ENCODE results near the gene PLPPR1. TPM values are rescaled to one million over a fixed set of nuclear protein-coding genes. Genes with fewer than 3 reads are reported as not detected.

Gene PLPPR1
- total and polyA plus RNA-seq, 4 donors, result 1.2 to 26.3 (median 2.4) TPM

GRCh38 chr9:101191723-101192122 is 163.2 kb downstream of the PLPPR1 start:
- DNase-seq (ENCODE audit: low spot score), result no peak
- TF ChIP-seq HNF4G (IDR thresholded peaks at IDR 0.05) (no peak), TAF1 (conservative IDR thresholded peaks at IDR 0.05) (no peak), GABPA (IDR thresholded peaks at IDR 0.05 in 1 of 2, conservative IDR thresholded peaks at IDR 0.05 in 1 of 2) (no peak)
- H3K36me3 ChIP-seq (ENCODE audit: control insufficient read depth in 4 of 4, insufficient read depth in 3 of 4, low read depth in 1 of 4, low read length in 3 of 4), result peaks cover 0 to 2% (median 0%) of the 10 kb centered on the region in 4 donors
- H3K9ac ChIP-seq (ENCODE audit: low read depth in 1 of 2, low read length in 2 of 2), result no peak overlapping the region
- H3K27me3 ChIP-seq (ENCODE audit: control insufficient read depth in 4 of 4, insufficient read depth in 4 of 4, low read length in 3 of 4), result no peaks in the 10 kb centered on the region
- H3K27ac ChIP-seq (ENCODE audit: low read depth in 1 of 2, low read length in 2 of 2), result no peak overlapping the region
- no peaks in the 10 kb centered on the region for H3K9me3 ChIP-seq (ENCODE audit: control insufficient read depth in 4 of 4, low read length in 3 of 4)
- WGBS, result 81% methylated on average over 2 of the region's 2 CpGs
- H3K4me3 ChIP-seq (ENCODE audit: low read depth in 1 of 3, low read length in 3 of 3), result no peak overlapping the region
- H3K4me1 ChIP-seq (ENCODE audit: control insufficient read depth in 4 of 4, insufficient read depth in 4 of 4, low read length in 3 of 4), result no peaks in the 10 kb centered on the region

DNA sequence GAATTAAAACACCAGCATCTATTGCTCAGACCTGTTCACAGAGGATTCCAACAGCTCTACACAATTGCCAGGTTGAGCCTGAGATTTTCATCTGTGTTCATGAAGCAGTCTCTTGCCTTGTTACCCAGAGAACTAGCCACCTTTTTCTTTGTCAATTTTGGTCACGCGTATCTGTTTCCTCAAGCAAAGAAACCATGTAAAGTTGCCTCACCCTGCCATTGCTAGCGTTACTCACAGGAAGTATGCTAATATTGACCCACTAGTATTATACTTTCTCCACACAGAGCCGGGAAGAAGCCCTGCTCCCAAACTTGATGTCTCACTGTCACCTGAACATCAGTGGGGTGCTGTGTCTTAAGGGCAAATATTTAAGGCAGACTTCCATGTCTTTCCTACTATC is 168.5 kb downstream of the PLPPR1 start:
- H3K9ac ChIP-seq (ENCODE audit: low read depth in 1 of 2, low read length in 2 of 2), result no peak overlapping the region
- H3K36me3 ChIP-seq (ENCODE audit: control insufficient read depth in 4 of 4, insufficient read depth in 3 of 4, low read depth in 1 of 4, low read length in 3 of 4), result no peaks in the 10 kb centered on the region
- H3K27ac ChIP-seq (ENCODE audit: low read depth in 1 of 2, low read length in 2 of 2), result no peak overlapping the region
- H3K4me1 ChIP-seq (ENCODE audit: control insufficient read depth in 4 of 4, insufficient read depth in 4 of 4, low read length in 3 of 4), result peaks cover under 1 to 13% (median 3%) of the 10 kb centered on the region in 4 donors
- no peaks in the 10 kb centered on the region for H3K27me3 ChIP-seq (ENCODE audit: control insufficient read depth in 4 of 4, insufficient read depth in 4 of 4, low read length in 3 of 4)
- no peak for TF ChIP-seq RXRA (IDR thresholded peaks at IDR 0.05)
- TF ChIP-seq RAD21 (IDR thresholded peaks at IDR 0.05), result no peak
- no peak for TF ChIP-seq HNF4G (IDR thresholded peaks at IDR 0.05)
- TF ChIP-seq JUND (IDR thresholded peaks at IDR 0.05), result no peak
- TF ChIP-seq, protein P1, sequence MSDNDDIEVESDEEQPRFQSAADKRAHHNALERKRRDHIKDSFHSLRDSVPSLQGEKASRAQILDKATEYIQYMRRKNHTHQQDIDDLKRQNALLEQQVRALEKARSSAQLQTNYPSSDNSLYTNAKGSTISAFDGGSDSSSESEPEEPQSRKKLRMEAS (IDR thresholded peaks at IDR 0.05), result no peak
- TF ChIP-seq NR2F2 (IDR thresholded peaks at IDR 0.05), result no peak
- no peak for TF ChIP-seq FOXA2 (IDR thresholded peaks at IDR 0.05)
- TF ChIP-seq, protein P2, sequence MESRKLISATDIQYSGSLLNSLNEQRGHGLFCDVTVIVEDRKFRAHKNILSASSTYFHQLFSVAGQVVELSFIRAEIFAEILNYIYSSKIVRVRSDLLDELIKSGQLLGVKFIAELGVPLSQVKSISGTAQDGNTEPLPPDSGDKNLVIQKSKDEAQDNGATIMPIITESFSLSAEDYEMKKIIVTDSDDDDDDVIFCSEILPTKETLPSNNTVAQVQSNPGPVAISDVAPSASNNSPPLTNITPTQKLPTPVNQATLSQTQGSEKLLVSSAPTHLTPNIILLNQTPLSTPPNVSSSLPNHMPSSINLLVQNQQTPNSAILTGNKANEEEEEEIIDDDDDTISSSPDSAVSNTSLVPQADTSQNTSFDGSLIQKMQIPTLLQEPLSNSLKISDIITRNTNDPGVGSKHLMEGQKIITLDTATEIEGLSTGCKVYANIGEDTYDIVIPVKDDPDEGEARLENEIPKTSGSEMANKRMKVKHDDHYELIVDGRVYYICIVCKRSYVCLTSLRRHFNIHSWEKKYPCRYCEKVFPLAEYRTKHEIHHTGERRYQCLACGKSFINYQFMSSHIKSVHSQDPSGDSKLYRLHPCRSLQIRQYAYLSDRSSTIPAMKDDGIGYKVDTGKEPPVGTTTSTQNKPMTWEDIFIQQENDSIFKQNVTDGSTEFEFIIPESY (IDR thresholded peaks at IDR 0.05), result no peak
- no peak for TF ChIP-seq FOXA1 (IDR thresholded peaks at IDR 0.05)
- TF ChIP-seq CTCF (IDR thresholded peaks at IDR 0.05; ENCODE audit: low read depth, low read length, missing input control), result no peak
- TF ChIP-seq YY1 (IDR thresholded peaks at IDR 0.05), result no peak
- TF ChIP-seq REST (IDR thresholded peaks at IDR 0.05), result no peak
- TF ChIP-seq TAF1 (conservative IDR thresholded peaks at IDR 0.05), result no peak
- no peak for TF ChIP-seq EGR1 (IDR thresholded peaks at IDR 0.05; ENCODE audit: low read depth in 2 of 2)
- no peak for TF ChIP-seq SP1 (IDR thresholded peaks at IDR 0.05)
- TF ChIP-seq GABPA (IDR thresholded peaks at IDR 0.05 in 1 of 2, conservative IDR thresholded peaks at IDR 0.05 in 1 of 2), result no peak
- no peak for TF ChIP-seq ATF3 (IDR thresholded peaks at IDR 0.05)
- no peak for DNase-seq (ENCODE audit: low spot score)
- no peak overlapping the region for H3K4me3 ChIP-seq (ENCODE audit: low read depth in 1 of 3, low read length in 3 of 3)
- no peaks in the 10 kb centered on the region for H3K9me3 ChIP-seq (ENCODE audit: control insufficient read depth in 4 of 4, low read length in 3 of 4)
- 72% methylated on average over 4 of the region's 4 CpGs for WGBS
